ENCODE measurements around the gene ORM1.

ORM1 gene

DNA sequence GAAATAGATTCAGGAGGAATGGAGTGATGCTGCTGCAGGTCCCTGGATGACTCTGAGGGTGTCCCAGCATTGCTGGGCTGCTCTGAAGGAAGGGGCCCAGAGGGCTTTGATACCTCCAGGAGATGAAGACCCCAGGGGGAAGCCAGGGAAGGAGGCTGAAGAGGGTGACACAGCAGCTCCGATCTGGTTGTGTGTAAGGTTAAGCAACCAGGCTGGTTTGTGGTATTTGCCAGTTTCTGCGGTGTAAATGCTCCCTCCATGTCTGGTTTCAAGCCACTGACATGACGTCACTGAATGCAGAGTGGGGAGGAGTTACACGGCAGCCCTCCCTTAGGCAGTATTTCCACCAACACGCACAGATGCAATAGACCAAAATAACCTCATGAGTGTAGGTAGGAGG, 40.0 kb upstream of the ORM1 start (continued):
- TF ChIP-seq KLF10 (tag by site-specific recombination; IDR thresholded peaks at IDR 0.05) (no peak), ZNF426 (tag by site-specific recombination; IDR thresholded peaks at IDR 0.05) (no peak), ZNF660 (tag by site-specific recombination; IDR thresholded peaks at IDR 0.05) (0 out of 2 replicates have a peak, but pooled peaks have one; percentile 25), PRDM10 (tag by site-specific recombination; IDR thresholded peaks at IDR 0.05) (no peak), EGR2 (tag by site-specific recombination; IDR thresholded peaks at IDR 0.05; ENCODE audit: low read depth) (0 out of 2 replicates have a peak, but pooled peaks have one; percentile 3), ZNF148 (tag by site-specific recombination; IDR thresholded peaks at IDR 0.05; ENCODE audit: borderline replicate concordance) (no peak), ZNF211 (tag by site-specific recombination; IDR thresholded peaks at IDR 0.05; ENCODE audit: low read depth) (no peak), KLF1 (tag by site-specific recombination; IDR thresholded peaks at IDR 0.05) (no peak), ZNF473 (tag by site-specific recombination; IDR thresholded peaks at IDR 0.05) (no peak), ZBTB21 (tag by site-specific recombination; IDR thresholded peaks at IDR 0.05) (peak; percentile 75), ATF2 (tag by site-specific recombination; IDR thresholded peaks at IDR 0.05; ENCODE audit: low read depth) (peak; percentile 95), RBAK (tag by site-specific recombination; IDR thresholded peaks at IDR 0.05) (no peak), ZNF629 (tag by site-specific recombination; IDR thresholded peaks at IDR 0.05) (peak; percentile 51; the same call in 1 of the 2 replicates)
- TF ChIP-seq, protein P1, sequence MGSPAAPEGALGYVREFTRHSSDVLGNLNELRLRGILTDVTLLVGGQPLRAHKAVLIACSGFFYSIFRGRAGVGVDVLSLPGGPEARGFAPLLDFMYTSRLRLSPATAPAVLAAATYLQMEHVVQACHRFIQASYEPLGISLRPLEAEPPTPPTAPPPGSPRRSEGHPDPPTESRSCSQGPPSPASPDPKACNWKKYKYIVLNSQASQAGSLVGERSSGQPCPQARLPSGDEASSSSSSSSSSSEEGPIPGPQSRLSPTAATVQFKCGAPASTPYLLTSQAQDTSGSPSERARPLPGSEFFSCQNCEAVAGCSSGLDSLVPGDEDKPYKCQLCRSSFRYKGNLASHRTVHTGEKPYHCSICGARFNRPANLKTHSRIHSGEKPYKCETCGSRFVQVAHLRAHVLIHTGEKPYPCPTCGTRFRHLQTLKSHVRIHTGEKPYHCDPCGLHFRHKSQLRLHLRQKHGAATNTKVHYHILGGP (tag by site-specific recombination; IDR thresholded peaks at IDR 0.05) = no peak
- TF ChIP-seq, protein P2, sequence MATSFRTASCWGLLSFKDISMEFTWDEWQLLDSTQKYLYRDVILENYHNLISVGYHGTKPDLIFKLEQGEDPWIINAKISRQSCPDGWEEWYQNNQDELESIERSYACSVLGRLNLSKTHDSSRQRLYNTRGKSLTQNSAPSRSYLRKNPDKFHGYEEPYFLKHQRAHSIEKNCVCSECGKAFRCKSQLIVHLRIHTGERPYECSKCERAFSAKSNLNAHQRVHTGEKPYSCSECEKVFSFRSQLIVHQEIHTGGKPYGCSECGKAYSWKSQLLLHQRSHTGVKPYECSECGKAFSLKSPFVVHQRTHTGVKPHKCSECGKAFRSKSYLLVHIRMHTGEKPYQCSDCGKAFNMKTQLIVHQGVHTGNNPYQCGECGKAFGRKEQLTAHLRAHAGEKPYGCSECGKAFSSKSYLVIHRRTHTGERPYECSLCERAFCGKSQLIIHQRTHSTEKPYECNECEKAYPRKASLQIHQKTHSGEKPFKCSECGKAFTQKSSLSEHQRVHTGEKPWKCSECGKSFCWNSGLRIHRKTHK (tag by site-specific recombination; IDR thresholded peaks at IDR 0.05) = no peak
- TF ChIP-seq, protein P3, sequence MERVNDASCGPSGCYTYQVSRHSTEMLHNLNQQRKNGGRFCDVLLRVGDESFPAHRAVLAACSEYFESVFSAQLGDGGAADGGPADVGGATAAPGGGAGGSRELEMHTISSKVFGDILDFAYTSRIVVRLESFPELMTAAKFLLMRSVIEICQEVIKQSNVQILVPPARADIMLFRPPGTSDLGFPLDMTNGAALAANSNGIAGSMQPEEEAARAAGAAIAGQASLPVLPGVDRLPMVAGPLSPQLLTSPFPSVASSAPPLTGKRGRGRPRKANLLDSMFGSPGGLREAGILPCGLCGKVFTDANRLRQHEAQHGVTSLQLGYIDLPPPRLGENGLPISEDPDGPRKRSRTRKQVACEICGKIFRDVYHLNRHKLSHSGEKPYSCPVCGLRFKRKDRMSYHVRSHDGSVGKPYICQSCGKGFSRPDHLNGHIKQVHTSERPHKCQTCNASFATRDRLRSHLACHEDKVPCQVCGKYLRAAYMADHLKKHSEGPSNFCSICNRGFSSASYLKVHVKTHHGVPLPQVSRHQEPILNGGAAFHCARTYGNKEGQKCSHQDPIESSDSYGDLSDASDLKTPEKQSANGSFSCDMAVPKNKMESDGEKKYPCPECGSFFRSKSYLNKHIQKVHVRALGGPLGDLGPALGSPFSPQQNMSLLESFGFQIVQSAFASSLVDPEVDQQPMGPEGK (tag by site-specific recombination; IDR thresholded peaks at IDR 0.05) = no peak
- TF ChIP-seq, protein P4, sequence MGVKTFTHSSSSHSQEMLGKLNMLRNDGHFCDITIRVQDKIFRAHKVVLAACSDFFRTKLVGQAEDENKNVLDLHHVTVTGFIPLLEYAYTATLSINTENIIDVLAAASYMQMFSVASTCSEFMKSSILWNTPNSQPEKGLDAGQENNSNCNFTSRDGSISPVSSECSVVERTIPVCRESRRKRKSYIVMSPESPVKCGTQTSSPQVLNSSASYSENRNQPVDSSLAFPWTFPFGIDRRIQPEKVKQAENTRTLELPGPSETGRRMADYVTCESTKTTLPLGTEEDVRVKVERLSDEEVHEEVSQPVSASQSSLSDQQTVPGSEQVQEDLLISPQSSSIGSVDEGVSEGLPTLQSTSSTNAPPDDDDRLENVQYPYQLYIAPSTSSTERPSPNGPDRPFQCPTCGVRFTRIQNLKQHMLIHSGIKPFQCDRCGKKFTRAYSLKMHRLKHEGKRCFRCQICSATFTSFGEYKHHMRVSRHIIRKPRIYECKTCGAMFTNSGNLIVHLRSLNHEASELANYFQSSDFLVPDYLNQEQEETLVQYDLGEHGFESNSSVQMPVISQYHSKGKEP (tag by site-specific recombination; IDR thresholded peaks at IDR 0.05) = no peak
- TF ChIP-seq, protein P5, sequence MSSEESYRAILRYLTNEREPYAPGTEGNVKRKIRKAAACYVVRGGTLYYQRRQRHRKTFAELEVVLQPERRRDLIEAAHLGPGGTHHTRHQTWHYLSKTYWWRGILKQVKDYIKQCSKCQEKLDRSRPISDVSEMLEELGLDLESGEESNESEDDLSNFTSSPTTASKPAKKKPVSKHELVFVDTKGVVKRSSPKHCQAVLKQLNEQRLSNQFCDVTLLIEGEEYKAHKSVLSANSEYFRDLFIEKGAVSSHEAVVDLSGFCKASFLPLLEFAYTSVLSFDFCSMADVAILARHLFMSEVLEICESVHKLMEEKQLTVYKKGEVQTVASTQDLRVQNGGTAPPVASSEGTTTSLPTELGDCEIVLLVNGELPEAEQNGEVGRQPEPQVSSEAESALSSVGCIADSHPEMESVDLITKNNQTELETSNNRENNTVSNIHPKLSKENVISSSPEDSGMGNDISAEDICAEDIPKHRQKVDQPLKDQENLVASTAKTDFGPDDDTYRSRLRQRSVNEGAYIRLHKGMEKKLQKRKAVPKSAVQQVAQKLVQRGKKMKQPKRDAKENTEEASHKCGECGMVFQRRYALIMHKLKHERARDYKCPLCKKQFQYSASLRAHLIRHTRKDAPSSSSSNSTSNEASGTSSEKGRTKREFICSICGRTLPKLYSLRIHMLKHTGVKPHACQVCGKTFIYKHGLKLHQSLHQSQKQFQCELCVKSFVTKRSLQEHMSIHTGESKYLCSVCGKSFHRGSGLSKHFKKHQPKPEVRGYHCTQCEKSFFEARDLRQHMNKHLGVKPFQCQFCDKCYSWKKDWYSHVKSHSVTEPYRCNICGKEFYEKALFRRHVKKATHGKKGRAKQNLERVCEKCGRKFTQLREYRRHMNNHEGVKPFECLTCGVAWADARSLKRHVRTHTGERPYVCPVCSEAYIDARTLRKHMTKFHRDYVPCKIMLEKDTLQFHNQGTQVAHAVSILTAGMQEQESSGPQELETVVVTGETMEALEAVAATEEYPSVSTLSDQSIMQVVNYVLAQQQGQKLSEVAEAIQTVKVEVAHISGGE (tag by site-specific recombination; conservative IDR thresholded peaks at IDR 0.05; ENCODE audit: low read depth) = no peak
- TF ChIP-seq, protein P6, sequence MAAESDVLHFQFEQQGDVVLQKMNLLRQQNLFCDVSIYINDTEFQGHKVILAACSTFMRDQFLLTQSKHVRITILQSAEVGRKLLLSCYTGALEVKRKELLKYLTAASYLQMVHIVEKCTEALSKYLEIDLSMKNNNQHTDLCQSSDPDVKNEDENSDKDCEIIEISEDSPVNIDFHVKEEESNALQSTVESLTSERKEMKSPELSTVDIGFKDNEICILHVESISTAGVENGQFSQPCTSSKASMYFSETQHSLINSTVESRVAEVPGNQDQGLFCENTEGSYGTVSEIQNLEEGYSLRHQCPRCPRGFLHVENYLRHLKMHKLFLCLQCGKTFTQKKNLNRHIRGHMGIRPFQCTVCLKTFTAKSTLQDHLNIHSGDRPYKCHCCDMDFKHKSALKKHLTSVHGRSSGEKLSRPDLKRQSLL (tag by site-specific recombination; IDR thresholded peaks at IDR 0.05) = no peak

Measured in HEK293 (cell line).